ENCODE data around the gene DIABLO. TPM values are rescaled to one million over a fixed set of nuclear protein-coding genes. Genes with fewer than 3 reads are reported as not detected.
"Not testable (repeated sequence)": the region's sequence is repeated elsewhere in the genome, so short reads cannot be mapped to it uniquely, and the experiment has no call there.

The DIABLO gene
- total RNA-seq: 54.8 TPM

- H3K27ac ChIP-seq: peak within 1 kb of the TSS; percentile 91
- intact Hi-C loops (cut with DNase I): loop anchor here (1.0 to 10.0 kb wide), 5 partner anchors 40 to 1746 kb away; partner anchors contain the start of genes CCDC92, KNTC1, MLXIP and RHOF
- peak within 1 kb of the TSS; percentile 63 to 82 for H3K4me3 ChIP-seq
- H3K4me1 ChIP-seq: peaks cover 10 to 17% of the 10 kb centered on the region in 2 donors
- H3K27me3 ChIP-seq: no peaks in the 10 kb centered on the region
- no peaks in the 10 kb centered on the region for H3K9me3 ChIP-seq
- H3K36me3 ChIP-seq: peaks cover 26 to 40% of the 10 kb centered on the region in 2 donors
- peak in 1 of 3 experiments; percentile 5 for TF ChIP-seq CTCF (IDR thresholded peaks at IDR 0.05)
- peak; percentile 99 to 100 for DNase-seq (ENCODE audit: low spot score in 2 of 2)
Measured at GRCh38 chr12:122225683-122226365, at the start of gene DIABLO. Gene DIABLO, minus strand, starts transcription at chr12:122226052. Its CDS starts 38 bp downstream, at chr12:122226014.

- no peak for TF ChIP-seq CTCF (IDR thresholded peaks at IDR 0.05)
- H3K9me3 ChIP-seq: no peaks in the 10 kb centered on the region
- no peaks in the 10 kb centered on the region for H3K27me3 ChIP-seq
- no peak for DNase-seq (ENCODE audit: low spot score in 2 of 2)
- H3K27ac ChIP-seq: no peak overlapping the region
- intact Hi-C loops (cut with DNase I): no loop called here
- H3K36me3 ChIP-seq: peaks cover 42 to 63% of the 10 kb centered on the region in 2 donors
- H3K4me1 ChIP-seq: no peaks in the 10 kb centered on the region
- no peak overlapping the region for H3K4me3 ChIP-seq
Measured at GRCh38 chr12:122275459-122275858, 49.6 kb upstream of the DIABLO start.

GRCh38 chr12:122266230-122266901 lies 40.5 kb upstream of the DIABLO start, which contains the start of gene VPS33A:
Gene VPS33A, minus strand, starts transcription at chr12:122266494. Its CDS starts 86 bp downstream, at chr12:122266408.
- peaks cover 5 to 26% of the 10 kb centered on the region in 2 donors for H3K36me3 ChIP-seq
- H3K27me3 ChIP-seq: no peaks in the 10 kb centered on the region
- no peak for TF ChIP-seq CTCF (IDR thresholded peaks at IDR 0.05)
- H3K4me3 ChIP-seq: peak within 1 kb of the TSS; percentile 92 to 96
- H3K27ac ChIP-seq: peak within 1 kb of the TSS; percentile 84 to 88
- intact Hi-C loops (cut with DNase I): loop anchor here (1.0 to 10.0 kb wide), 6 partner anchors 40 to 708 kb away; partner anchors contain the start of genes DIABLO, KNTC1, OGFOD2 and ZCCHC8
- peaks cover 0 to 8% of the 10 kb centered on the region in 2 donors for H3K4me1 ChIP-seq
- no peaks in the 10 kb centered on the region for H3K9me3 ChIP-seq
- DNase-seq (ENCODE audit: low spot score in 2 of 2): peak; percentile 83 to 99

- H3K36me3 ChIP-seq: peaks cover 5 to 28% of the 10 kb centered on the region in 2 donors
- no peaks in the 10 kb centered on the region for H3K9me3 ChIP-seq
- peak overlapping the region; percentile 84 to 88 for H3K27ac ChIP-seq
- H3K4me1 ChIP-seq: peaks cover 0 to 8% of the 10 kb centered on the region in 2 donors
- intact Hi-C loops (cut with DNase I): loop anchor here (1.0 to 10.0 kb wide), 6 partner anchors 40 to 709 kb away; partner anchors contain the start of genes DIABLO, KNTC1, OGFOD2 and ZCCHC8
- no peaks in the 10 kb centered on the region for H3K27me3 ChIP-seq
- no peak for DNase-seq (ENCODE audit: low spot score in 2 of 2)
- H3K4me3 ChIP-seq: peak overlapping the region; percentile 92 to 96
- no peak for TF ChIP-seq CTCF (IDR thresholded peaks at IDR 0.05)
Measured at GRCh38 chr12:122265886-122266229, 40.0 kb upstream of the DIABLO start.

- Histone ChIP-seq H3K36me3 (peaks cover 9 to 29% of the 10 kb centered on the region in 2 donors), H3K9me3 (no peaks in the 10 kb centered on the region), H3K27ac (peak overlapping the region; percentile 84 to 88), H3K4me3 (peak overlapping the region; percentile 92 to 96), H3K27me3 (no peaks in the 10 kb centered on the region), H3K4me1 (peaks cover 0 to 8% of the 10 kb centered on the region in 2 donors)
- no peak for TF ChIP-seq CTCF (IDR thresholded peaks at IDR 0.05)
- DNase-seq (ENCODE audit: low spot score in 2 of 2): no peak
- intact Hi-C loops (cut with DNase I): loop anchor here (10.0 kb wide), 2 partner anchors 89 to 709 kb away; partner anchors contain the start of gene OGFOD2
Measured at GRCh38 chr12:122265476-122265875, 39.6 kb upstream of the DIABLO start.

- intact Hi-C loops (cut with DNase I): loop anchor here (10.0 kb wide), 2 partner anchors 94 to 714 kb away; partner anchors contain the start of gene OGFOD2
- not testable (repeated sequence) for H3K9me3 ChIP-seq; H3K4me3 ChIP-seq; H3K27me3 ChIP-seq; H3K27ac ChIP-seq; DNase-seq (ENCODE audit: low spot score in 2 of 2); H3K4me1 ChIP-seq
- H3K36me3 ChIP-seq: peaks cover 39 to 68% of the 10 kb centered on the region in 2 donors
Measured at GRCh38 chr12:122260735-122261134, 34.9 kb upstream of the DIABLO start.

GRCh38 chr12:122258939-122259338 lies 33.1 kb upstream of the DIABLO start:
- H3K9me3 ChIP-seq; intact Hi-C loops (cut with DNase I); H3K27me3 ChIP-seq; H3K27ac ChIP-seq; DNase-seq (ENCODE audit: low spot score in 2 of 2); H3K4me3 ChIP-seq; H3K4me1 ChIP-seq: not testable (repeated sequence)
- H3K36me3 ChIP-seq: peaks cover 46 to 73% of the 10 kb centered on the region in 2 donors

- H3K4me1 ChIP-seq; H3K27ac ChIP-seq; DNase-seq (ENCODE audit: low spot score in 2 of 2); H3K4me3 ChIP-seq; H3K9me3 ChIP-seq; H3K27me3 ChIP-seq; intact Hi-C loops (cut with DNase I): not testable (repeated sequence)
- H3K36me3 ChIP-seq: peaks cover 46 to 73% of the 10 kb centered on the region in 2 donors
Measured at GRCh38 chr12:122258462-122258861, 32.6 kb upstream of the DIABLO start.

All from ascending aorta (tissue), 2 donors.